ENCODE measurements around the gene NEK11. TPM values are rescaled to one million over a fixed set of nuclear protein-coding genes. Genes with fewer than 3 reads are reported as not detected.
A peak's percentile ranks its signal among the peaks of the same experiment; 100 is the strongest.

The NEK11 gene
- total and polyA plus RNA-seq, 9 of the 15 experiments (the other 6 are each of a cell fraction or from before 2014, with no cell fraction given): 0.28 to 1.5 (median 0.87) TPM

DNA sequence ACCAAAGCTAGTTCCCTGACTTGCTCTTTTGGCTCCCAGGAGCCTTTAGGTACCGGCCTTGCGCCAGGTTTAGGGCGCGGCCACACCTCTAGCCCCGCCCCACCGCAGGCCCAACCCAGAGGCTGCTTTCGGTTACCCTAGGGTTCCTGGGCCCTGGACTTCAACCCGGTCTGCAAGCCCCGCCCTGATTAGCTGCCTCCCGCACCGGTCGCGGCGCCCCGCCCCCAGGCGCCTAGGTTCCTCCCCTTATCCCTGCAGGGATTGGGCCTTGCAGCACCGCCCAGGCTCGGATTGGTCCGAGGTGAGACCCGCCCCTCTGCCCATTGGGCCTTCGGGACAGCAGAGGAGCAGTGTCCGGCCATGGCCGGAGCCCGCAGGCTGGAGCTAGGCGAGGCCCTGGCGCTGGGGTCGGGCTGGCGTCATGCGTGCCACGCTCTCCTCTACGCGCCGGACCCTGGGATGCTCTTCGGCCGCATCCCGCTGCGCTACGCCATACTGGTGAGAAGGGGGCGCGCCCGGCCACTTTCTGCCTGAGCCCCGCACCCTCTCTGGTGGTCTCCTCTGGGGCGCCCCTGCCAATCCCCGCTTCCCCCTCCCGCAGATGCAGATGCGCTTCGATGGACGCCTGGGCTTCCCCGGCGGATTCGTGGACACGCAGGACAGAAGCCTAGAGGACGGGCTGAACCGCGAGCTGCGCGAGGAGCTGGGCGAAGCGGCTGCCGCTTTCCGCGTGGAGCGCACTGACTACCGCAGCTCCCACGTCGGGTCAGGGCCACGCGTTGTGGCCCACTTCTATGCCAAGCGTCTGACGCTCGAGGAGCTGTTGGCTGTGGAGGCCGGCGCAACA is 355.0 kb downstream of the NEK11 start, which contains the start of gene NUDT16 (continued):
- peak; percentile 77 for TF ChIP-seq MGA (IDR thresholded peaks at IDR 0.05)
- no peak for TF ChIP-seq FUS (optimal IDR thresholded peaks at IDR 0.05; ENCODE audit: low read depth, low read length)
- peak; percentile 33; the same call in 1 of the 2 replicates for TF ChIP-seq CXXC5 (CRISPR knock-in tag; IDR thresholded peaks at IDR 0.05)
- TF ChIP-seq RBFOX2 (IDR thresholded peaks at IDR 0.05; ENCODE audit: low read depth, low read length): peak; percentile 96
- TF ChIP-seq CREM (IDR thresholded peaks at IDR 0.05; ENCODE audit: low read depth): 0 out of 2 replicates have a peak, but pooled peaks have one; percentile 21
- TF ChIP-seq SPI1 (IDR thresholded peaks at IDR 0.05; ENCODE audit: borderline replicate concordance, low read depth, low read length): no peak
- TF ChIP-seq RB1 (IDR thresholded peaks at IDR 0.05; ENCODE audit: low read depth): peak; percentile 37; the same call in 1 of the 2 replicates
- TF ChIP-seq SP2 (IDR thresholded peaks at IDR 0.05; ENCODE audit: extremely low read depth, low read depth, low read length, poor library complexity, severe bottlenecking): peak; percentile 71
- TF ChIP-seq ASH1L (IDR thresholded peaks at IDR 0.05; ENCODE audit: borderline replicate concordance, low read depth, partially characterized antibody): peak; percentile 86
- peak; percentile 23 for TF ChIP-seq CCNT2 (IDR thresholded peaks at IDR 0.05; ENCODE audit: borderline replicate concordance, extremely low read depth, insufficient read length, low read depth, low read length)
- TF ChIP-seq FIP1L1 (IDR thresholded peaks at IDR 0.05; ENCODE audit: low read depth, low read length, poor library complexity, severe bottlenecking): peak; percentile 25
